K562 (cell line): ENCODE measurements around the gene SPNS1. TPM values are rescaled to one million over a fixed set of nuclear protein-coding genes. Genes with fewer than 3 reads are reported as not detected.

Source experiments
- ATAC-seq: fragments of 200-7000 bp; cut with Tn5 transposase; 3 replicates; pipeline ENCODE4 v1.9.1; 2020; ENCODE audit warnings: moderate library complexity
- BruUV-seq: library from RNA; stranded (reverse); fragments of 400-500 nt; replicated peaks from 2 replicates; lab custom pipeline; 2021; lab: Mats Ljungman, UMichigan
- CTCF ChIA-PET: fragments of 300-600 bp; formaldehyde crosslinking; extraction: SDS; loops from one replicate; lab custom pipeline; 2021; ENCODE audit warnings: low intra/inter-chr PET ratio; lab: Yijun Ruan, JAX
- POLR2A ChIA-PET: fragments of 300-600, 350-650 bp; sonication (Branson Sonifier 250); formaldehyde crosslinking; extraction: SDS; loops from one replicate; lab custom pipeline; 2021; ENCODE audit warnings: antibody characterized with exemption, inconsistent platforms; lab: Yijun Ruan, JAX
- DNase-seq, 4 experiments: peaks; one replicate each; pipeline versions ENCODE4 v3.0.0 to v3.0.0-alpha.2; 2011 to 2018; ENCODE audit warnings: low spot score in 3 of 4, mixed read lengths in 3 of 4; ENCODE audit errors: extremely low read depth in 1 of 4
- FAIRE-seq: peaks from 2 replicates; lab custom pipeline; 2011; peaks lifted over from hg19 to GRCh38; lab: Jason Lieb, UNC
- H2AFZ ChIP-seq: 2 replicates; pipeline ENCODE4 v1.6.0; 2011; ENCODE audit warnings: low read depth, low read length, control low read depth, inconsistent platforms
- H3K27ac ChIP-seq: fragments of 200-600 bp; 3 replicates; pipeline ENCODE4 v1.8.0; 2011; ENCODE audit warnings: low read depth, mild to moderate bottlenecking, control low read depth, inconsistent platforms, low read length, moderate library complexity, mixed read lengths; ENCODE audit errors: extremely low read depth
- H3K27me3 ChIP-seq, 2 experiments: fragments of 300-600 bp in 1 of 2; 2 replicates in 1 of 2; 3 replicates in 1 of 2; pipeline versions ENCODE4 v1.6.0 to v1.8.0; 2011; ENCODE audit warnings: inconsistent platforms in 2 of 2, low read length in 2 of 2, mild to moderate bottlenecking in 1 of 2, mixed read lengths in 1 of 2, moderate library complexity in 1 of 2; ENCODE audit not compliant: control insufficient read depth in 2 of 2, insufficient read depth in 2 of 2
- H3K36me3 ChIP-seq: fragments of 300-600 bp; 3 replicates; pipeline ENCODE4 v1.8.0; 2011; ENCODE audit warnings: mild to moderate bottlenecking, low read length, inconsistent platforms; ENCODE audit not compliant: control insufficient read depth, insufficient read depth
- H3K4me1 ChIP-seq, 2 experiments: fragments of 200-600 bp in 1 of 2; replicated peaks in 1 of 2; 2 replicates in 1 of 2; 3 replicates in 1 of 2; pipeline versions ENCODE4 v1.5.1 to v1.8.0; 2011; ENCODE audit warnings: inconsistent platforms in 2 of 2, low read length in 2 of 2, mild to moderate bottlenecking in 1 of 2, mixed read lengths in 1 of 2, moderate library complexity in 1 of 2; ENCODE audit not compliant: control insufficient read depth in 2 of 2, insufficient read depth in 2 of 2
- H3K4me2 ChIP-seq: 2 replicates; pipeline ENCODE4 v1.6.1; 2011; ENCODE audit warnings: low read length, control low read depth, inconsistent platforms, mixed read lengths; ENCODE audit not compliant: insufficient read depth
- H3K4me3 ChIP-seq: fragments of 200-600 bp; sonication (generic), shearing (Covaris generic); 2 replicates; pipeline ENCODE4 v1.5.1; 2016; ENCODE audit warnings: control low read depth, inconsistent platforms
- H3K79me2 ChIP-seq: fragments of 200-600 bp; 3 replicates; pipeline ENCODE4 v1.8.0; 2011; ENCODE audit warnings: low read length, inconsistent platforms; ENCODE audit not compliant: control insufficient read depth, insufficient read depth
- H3K9ac ChIP-seq, 2 experiments: 2 replicates each; pipeline versions ENCODE4 v1.6.0 to v1.6.1; 2011; ENCODE audit warnings: low read depth in 2 of 2, low read length in 2 of 2, control low read depth in 1 of 2, inconsistent platforms in 1 of 2, mild to moderate bottlenecking in 1 of 2, mixed read lengths in 1 of 2; ENCODE audit not compliant: insufficient read depth in 1 of 2
- H3K9me1 ChIP-seq: one replicate; pipeline ENCODE4 v1.6.0; 2011; ENCODE audit warnings: inconsistent platforms, mild to moderate bottlenecking, low read length, moderate library complexity; ENCODE audit not compliant: control insufficient read depth, insufficient read depth
- H3K9me3 ChIP-seq: replicated peaks from 2 replicates; pipeline ENCODE4 v1.5.1; 2011; ENCODE audit warnings: low read depth, low read length, inconsistent platforms; ENCODE audit not compliant: control insufficient read depth, insufficient read depth
- H4K20me1 ChIP-seq: replicated peaks from 2 replicates; pipeline ENCODE4 v1.6.1; 2011; ENCODE audit warnings: low read length, inconsistent platforms, mixed read lengths; ENCODE audit not compliant: control insufficient read depth, insufficient read depth
- ARNT ChIP-seq, 2 experiments: fragments of 450-650 bp; IDR thresholded peaks; 2 replicates each; pipeline ENCODE4 v1.6.1; 2016; ENCODE audit warnings: mild to moderate bottlenecking in 1 of 2
- KLF1 ChIP-seq: fragments of 450-650 bp; IDR thresholded peaks from 2 replicates; pipeline ENCODE4 v1.6.1; 2016; ENCODE audit warnings: missing genetic modification characterization, missing compliant biosample characterization
- MYBL2 ChIP-seq, 2 experiments: fragments of 450-650 bp in 1 of 2; sonication (generic) in 1 of 2; formaldehyde crosslinking in 1 of 2; IDR thresholded peaks; 2 replicates each; pipeline versions ENCODE4 v1.6.1 to v1.8.1; 2017 to 2022; ENCODE audit warnings: borderline replicate concordance in 1 of 2, inconsistent platforms in 1 of 2, low read depth in 1 of 2, mild to moderate bottlenecking in 1 of 2, missing genetic modification reagents in 1 of 2, moderate library complexity in 1 of 2
- ZNF239 ChIP-seq: fragments of 250-450 bp; sonication (Bioruptor Pico); IDR thresholded peaks from 2 replicates; pipeline ENCODE4 v1.4.0; 2020; ENCODE audit warnings: mild to moderate bottlenecking
- ZNF586 ChIP-seq: fragments of 450-650 bp; formaldehyde crosslinking; conservative IDR thresholded peaks from 2 replicates; pipeline ENCODE4 v1.4.0; 2020; ENCODE audit warnings: mild to moderate bottlenecking, moderate library complexity
- WGBS: fragments of 100-300 bp; shearing (Covaris generic); methylation state at CpG from one replicate; pipeline ENCODE4 v1.1.6; 2016; ENCODE audit warnings: low coverage, mixed read lengths; ENCODE audit not compliant: insufficient coverage; ENCODE audit errors: missing lambda C conversion rate; 5-methylcytosine and 5-hydroxymethylcytosine counted together
- in situ Hi-C: fragments of 300-500 bp; cut with MboI; formaldehyde crosslinking; loops from 4 replicates; pipeline ENCODE4 v1.15.0; 2018; ENCODE audit warnings: inconsistent platforms, mixed read lengths
- intact Hi-C: fragments of 100-400 bp; cut with micrococcal nuclease; formaldehyde crosslinking; loops from 2 replicates; pipeline ENCODE4 v1.14.2; 2022
- polyA plus RNA-seq, 8 experiments: library from polyadenylated mRNA; depleted of rRNA in 4 of 8; stranded (reverse) in 5 of 8; unstranded in 3 of 8; fragments of >200 nt; fragmentation: Nextera tagmentation in 2 of 8; fragmentation: Illumina TruSeq in 1 of 8; extraction: Ambion mirVana in 2 of 8; extraction: Trizol in 1 of 8; gene quantifications; 2 replicates each; pipeline versions ENCODE4 v1.2.1 to v1.2.3, GENCODE V29; 2011 to 2014; ENCODE audit warnings: inconsistent platforms in 1 of 8, missing spikeins in 1 of 8
- total RNA-seq, 7 experiments: library from RNA; depleted of rRNA in 6 of 7; stranded (reverse); fragments of >200 nt in 6 of 7; fragmentation: Illumina TruSeq in 2 of 7; extraction: Trizol in 2 of 7; gene quantifications; 2 replicates each; pipeline versions ENCODE4 v1.2.1 to v1.2.3, GENCODE V29; 2011 to 2021; ENCODE audit warnings: low replicate concordance in 1 of 7
- TF ChIP-seq, protein P1 (sequence below): fragments of 450-650 bp; IDR thresholded peaks from 2 replicates; pipeline ENCODE4 v1.6.1; 2017; ENCODE audit warnings: mild to moderate bottlenecking, moderate library complexity
- TF ChIP-seq, protein P2 (sequence below): fragments of 450-650 bp; IDR thresholded peaks from 2 replicates; pipeline ENCODE4 v1.6.1; 2016
- TF ChIP-seq, protein P3 (sequence below): sonication (generic); formaldehyde crosslinking; IDR thresholded peaks from 2 replicates; pipeline ENCODE4 v1.8.1; 2022; ENCODE audit warnings: missing genetic modification reagents
- TF ChIP-seq, protein P4 (sequence below): fragments of 250-450 bp; sonication (Bioruptor Pico); IDR thresholded peaks from 2 replicates; pipeline ENCODE4 v1.4.0; 2020; ENCODE audit warnings: mild to moderate bottlenecking, moderate library complexity

SPNS1 gene
- total and polyA plus RNA-seq, 9 of the 15 experiments (the other 6 are each of a cell fraction or from before 2014, with no cell fraction given), result 0.58 to 64.9 (median 13.7) TPM

DNA sequence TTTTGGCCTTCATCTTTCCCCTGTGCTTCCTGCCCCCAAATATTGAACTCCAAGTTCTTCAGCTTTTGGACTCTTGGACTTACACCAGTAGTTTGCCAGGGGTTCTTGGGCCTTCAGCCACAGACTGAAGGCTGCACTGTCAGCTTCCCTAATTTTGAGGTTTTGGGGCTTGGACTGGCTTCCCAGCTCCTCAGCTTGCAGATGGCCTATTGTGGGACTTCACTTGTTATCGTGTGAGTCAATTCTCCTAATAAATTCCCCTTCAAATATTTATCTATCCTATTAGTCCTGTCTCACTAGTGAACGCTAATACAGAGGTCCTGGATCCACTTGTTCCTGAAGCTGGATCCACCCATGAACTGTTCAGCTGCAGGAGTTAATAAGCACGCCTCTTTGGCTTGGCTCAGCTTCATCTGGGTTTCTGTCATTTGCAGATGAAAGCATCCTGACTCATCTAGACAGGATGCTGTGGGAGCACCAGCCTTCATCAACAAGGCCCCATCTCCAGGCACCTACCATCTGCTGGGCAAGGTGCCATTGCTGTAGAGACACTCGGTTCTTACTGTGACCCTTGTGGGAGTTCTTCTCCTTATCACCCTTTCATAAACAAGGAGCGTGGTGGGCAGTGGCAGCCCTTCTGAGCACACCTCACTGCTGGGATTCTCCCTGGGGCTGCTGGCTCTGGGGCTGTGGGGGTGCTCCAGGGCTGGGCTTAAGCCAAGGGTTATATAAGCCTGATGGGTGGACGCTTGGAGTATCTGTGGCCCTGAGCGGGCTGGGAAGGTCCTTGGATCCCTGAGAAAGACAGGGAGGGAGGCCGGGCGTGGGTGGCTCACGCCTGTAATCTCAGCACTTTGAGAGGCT lies 33.4 kb downstream of the SPNS1 start:
- Histone ChIP-seq H3K27ac (peak overlapping the region; percentile 100), H2AFZ (peak overlapping the region; percentile 37), H3K79me2 (no peaks in the 10 kb centered on the region), H3K9me3 (no peaks in the 10 kb centered on the region), H4K20me1 (no peaks in the 10 kb centered on the region), H3K36me3 (no peaks in the 10 kb centered on the region), H3K27me3 (no peaks in the 10 kb centered on the region), H3K4me1 (peaks cover 51 to 60% of the 10 kb centered on the region in 2 experiments), H3K9me1 (no peaks in the 10 kb centered on the region), H3K9ac (peak overlapping the region; percentile 7 to 77; a peak in 1 of 4 replicates), H3K4me3 (no peak overlapping the region), H3K4me2 (peak overlapping the region; percentile 26)
- intact Hi-C loops (no loop called here), in situ Hi-C loops (no loop called here)
- DNase-seq, result peak; percentile 42 to 83 (median 52)
- FAIRE-seq, result peak; percentile 73
- ChIA-PET POLR2A (interaction anchor here (0.6 kb wide), 1 partner anchor 797 kb away, joined by 3 read pairs; no protein-coding TSS in a partner anchor), CTCF (no interaction called here)
- BruUV-seq, result no TSS peak
- ATAC-seq, result peak; percentile 36
- WGBS, result 12% methylated on average over 10 of the region's 10 CpGs
- TF ChIP-seq ZNF239 (CRISPR knock-in tag) (peak; percentile 73), ARNT (IDR thresholded peaks at IDR 0.05) (no peak), MYBL2 (IDR thresholded peaks at IDR 0.05; ENCODE audit: low read depth) (no peak), MYBL2 (CRISPR knock-in tag; IDR thresholded peaks at IDR 0.05; ENCODE audit: borderline replicate concordance) (no peak), ZNF586 (CRISPR knock-in tag) (no peak), KLF1 (tag) (no peak)
- TF ChIP-seq, protein P1, sequence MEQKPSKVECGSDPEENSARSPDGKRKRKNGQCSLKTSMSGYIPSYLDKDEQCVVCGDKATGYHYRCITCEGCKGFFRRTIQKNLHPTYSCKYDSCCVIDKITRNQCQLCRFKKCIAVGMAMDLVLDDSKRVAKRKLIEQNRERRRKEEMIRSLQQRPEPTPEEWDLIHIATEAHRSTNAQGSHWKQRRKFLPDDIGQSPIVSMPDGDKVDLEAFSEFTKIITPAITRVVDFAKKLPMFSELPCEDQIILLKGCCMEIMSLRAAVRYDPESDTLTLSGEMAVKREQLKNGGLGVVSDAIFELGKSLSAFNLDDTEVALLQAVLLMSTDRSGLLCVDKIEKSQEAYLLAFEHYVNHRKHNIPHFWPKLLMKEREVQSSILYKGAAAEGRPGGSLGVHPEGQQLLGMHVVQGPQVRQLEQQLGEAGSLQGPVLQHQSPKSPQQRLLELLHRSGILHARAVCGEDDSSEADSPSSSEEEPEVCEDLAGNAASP, result no peak
- TF ChIP-seq, protein P2, sequence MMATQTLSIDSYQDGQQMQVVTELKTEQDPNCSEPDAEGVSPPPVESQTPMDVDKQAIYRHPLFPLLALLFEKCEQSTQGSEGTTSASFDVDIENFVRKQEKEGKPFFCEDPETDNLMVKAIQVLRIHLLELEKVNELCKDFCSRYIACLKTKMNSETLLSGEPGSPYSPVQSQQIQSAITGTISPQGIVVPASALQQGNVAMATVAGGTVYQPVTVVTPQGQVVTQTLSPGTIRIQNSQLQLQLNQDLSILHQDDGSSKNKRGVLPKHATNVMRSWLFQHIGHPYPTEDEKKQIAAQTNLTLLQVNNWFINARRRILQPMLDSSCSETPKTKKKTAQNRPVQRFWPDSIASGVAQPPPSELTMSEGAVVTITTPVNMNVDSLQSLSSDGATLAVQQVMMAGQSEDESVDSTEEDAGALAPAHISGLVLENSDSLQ, result no peak
- TF ChIP-seq, protein P3, sequence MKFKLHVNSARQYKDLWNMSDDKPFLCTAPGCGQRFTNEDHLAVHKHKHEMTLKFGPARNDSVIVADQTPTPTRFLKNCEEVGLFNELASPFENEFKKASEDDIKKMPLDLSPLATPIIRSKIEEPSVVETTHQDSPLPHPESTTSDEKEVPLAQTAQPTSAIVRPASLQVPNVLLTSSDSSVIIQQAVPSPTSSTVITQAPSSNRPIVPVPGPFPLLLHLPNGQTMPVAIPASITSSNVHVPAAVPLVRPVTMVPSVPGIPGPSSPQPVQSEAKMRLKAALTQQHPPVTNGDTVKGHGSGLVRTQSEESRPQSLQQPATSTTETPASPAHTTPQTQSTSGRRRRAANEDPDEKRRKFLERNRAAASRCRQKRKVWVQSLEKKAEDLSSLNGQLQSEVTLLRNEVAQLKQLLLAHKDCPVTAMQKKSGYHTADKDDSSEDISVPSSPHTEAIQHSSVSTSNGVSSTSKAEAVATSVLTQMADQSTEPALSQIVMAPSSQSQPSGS, result no peak
- TF ChIP-seq, protein P4, sequence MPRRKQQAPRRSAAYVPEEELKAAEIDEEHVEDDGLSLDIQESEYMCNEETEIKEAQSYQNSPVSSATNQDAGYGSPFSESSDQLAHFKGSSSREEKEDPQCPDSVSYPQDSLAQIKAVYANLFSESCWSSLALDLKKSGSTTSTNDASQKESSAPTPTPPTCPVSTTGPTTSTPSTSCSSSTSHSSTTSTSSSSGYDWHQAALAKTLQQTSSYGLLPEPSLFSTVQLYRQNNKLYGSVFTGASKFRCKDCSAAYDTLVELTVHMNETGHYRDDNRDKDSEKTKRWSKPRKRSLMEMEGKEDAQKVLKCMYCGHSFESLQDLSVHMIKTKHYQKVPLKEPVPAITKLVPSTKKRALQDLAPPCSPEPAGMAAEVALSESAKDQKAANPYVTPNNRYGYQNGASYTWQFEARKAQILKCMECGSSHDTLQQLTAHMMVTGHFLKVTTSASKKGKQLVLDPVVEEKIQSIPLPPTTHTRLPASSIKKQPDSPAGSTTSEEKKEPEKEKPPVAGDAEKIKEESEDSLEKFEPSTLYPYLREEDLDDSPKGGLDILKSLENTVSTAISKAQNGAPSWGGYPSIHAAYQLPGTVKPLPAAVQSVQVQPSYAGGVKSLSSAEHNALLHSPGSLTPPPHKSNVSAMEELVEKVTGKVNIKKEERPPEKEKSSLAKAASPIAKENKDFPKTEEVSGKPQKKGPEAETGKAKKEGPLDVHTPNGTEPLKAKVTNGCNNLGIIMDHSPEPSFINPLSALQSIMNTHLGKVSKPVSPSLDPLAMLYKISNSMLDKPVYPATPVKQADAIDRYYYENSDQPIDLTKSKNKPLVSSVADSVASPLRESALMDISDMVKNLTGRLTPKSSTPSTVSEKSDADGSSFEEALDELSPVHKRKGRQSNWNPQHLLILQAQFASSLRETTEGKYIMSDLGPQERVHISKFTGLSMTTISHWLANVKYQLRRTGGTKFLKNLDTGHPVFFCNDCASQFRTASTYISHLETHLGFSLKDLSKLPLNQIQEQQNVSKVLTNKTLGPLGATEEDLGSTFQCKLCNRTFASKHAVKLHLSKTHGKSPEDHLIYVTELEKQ (CRISPR knock-in tag), result no peak
